ENCODE measurements around the gene GLB1L3. TPM values are rescaled to one million over a fixed set of nuclear protein-coding genes. Genes with fewer than 3 reads are reported as not detected.

The GLB1L3 gene
- polyA plus RNA-seq, 1 donor (not counting 4 experiments of a cell fraction or from before 2014, with no cell fraction given): 3.0 TPM

DNA sequence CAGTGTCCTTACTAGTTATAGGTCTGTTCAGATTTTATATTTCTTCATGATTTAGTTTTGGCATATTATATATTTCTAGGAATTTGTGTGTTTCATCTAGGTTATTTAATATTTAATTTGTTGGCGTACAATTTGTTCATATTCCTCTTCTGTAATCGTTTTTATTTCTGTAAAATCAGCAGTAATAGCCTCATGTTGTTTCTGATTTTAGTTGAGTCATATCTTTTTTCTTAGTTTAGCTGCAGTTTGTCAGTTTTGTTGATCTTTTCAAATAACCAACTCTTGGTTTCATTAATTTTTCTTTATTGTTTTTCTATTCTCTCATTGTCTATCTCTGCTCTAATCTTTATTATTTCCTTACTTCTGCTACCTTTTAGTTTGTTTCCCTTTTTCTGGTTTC, 75.9 kb downstream of the GLB1L3 start:
- TF ChIP-seq, protein P1, sequence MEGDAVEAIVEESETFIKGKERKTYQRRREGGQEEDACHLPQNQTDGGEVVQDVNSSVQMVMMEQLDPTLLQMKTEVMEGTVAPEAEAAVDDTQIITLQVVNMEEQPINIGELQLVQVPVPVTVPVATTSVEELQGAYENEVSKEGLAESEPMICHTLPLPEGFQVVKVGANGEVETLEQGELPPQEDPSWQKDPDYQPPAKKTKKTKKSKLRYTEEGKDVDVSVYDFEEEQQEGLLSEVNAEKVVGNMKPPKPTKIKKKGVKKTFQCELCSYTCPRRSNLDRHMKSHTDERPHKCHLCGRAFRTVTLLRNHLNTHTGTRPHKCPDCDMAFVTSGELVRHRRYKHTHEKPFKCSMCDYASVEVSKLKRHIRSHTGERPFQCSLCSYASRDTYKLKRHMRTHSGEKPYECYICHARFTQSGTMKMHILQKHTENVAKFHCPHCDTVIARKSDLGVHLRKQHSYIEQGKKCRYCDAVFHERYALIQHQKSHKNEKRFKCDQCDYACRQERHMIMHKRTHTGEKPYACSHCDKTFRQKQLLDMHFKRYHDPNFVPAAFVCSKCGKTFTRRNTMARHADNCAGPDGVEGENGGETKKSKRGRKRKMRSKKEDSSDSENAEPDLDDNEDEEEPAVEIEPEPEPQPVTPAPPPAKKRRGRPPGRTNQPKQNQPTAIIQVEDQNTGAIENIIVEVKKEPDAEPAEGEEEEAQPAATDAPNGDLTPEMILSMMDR (optimal IDR thresholded peaks at IDR 0.05 in 1 of 3, IDR thresholded peaks at IDR 0.05 in 1 of 3, conservative IDR thresholded peaks at IDR 0.05 in 1 of 3; ENCODE audit: extremely low read depth in 1 of 3, insufficient read depth in 2 of 3, low read length in 3 of 3): no peak
- TF ChIP-seq EZH2 (IDR thresholded peaks at IDR 0.05; ENCODE audit: low read length): no peak
- H4K20me1 ChIP-seq (ENCODE audit: control insufficient read depth, extremely low read depth, insufficient read depth, low read length): no peaks in the 10 kb centered on the region
- no peak for FAIRE-seq
- no peaks in the 10 kb centered on the region for H3K27me3 ChIP-seq (ENCODE audit: control insufficient read depth, extremely low read depth, insufficient read depth, low read length)
- H3K79me2 ChIP-seq (ENCODE audit: control insufficient read depth, insufficient read depth, low read length): no peaks in the 10 kb centered on the region
- no peak for DNase-seq (ENCODE audit: low read depth, low spot score)
- H2AFZ ChIP-seq (ENCODE audit: control insufficient read depth, low read length): no peak overlapping the region
- no peak overlapping the region for H3K9ac ChIP-seq (ENCODE audit: control insufficient read depth, extremely low read depth, insufficient read depth, low read length)
- no peaks in the 10 kb centered on the region for H3K9me3 ChIP-seq (ENCODE audit: control insufficient read depth, low read depth, low read length)
- H3K9me1 ChIP-seq (ENCODE audit: control insufficient read depth, extremely low read depth, insufficient read depth, low read length): no peaks in the 10 kb centered on the region
- no peak overlapping the region for H3K4me2 ChIP-seq (ENCODE audit: control insufficient read depth, extremely low read depth, insufficient read depth, low read depth, low read length)
- H3K27ac ChIP-seq (ENCODE audit: control insufficient read depth, insufficient read depth, low read length): no peak overlapping the region
- no peak overlapping the region for H3K4me3 ChIP-seq (ENCODE audit: control insufficient read depth in 2 of 3, extremely low read depth in 1 of 3, insufficient read depth in 2 of 3, low read depth in 1 of 3, low read length in 3 of 3)
- no peaks in the 10 kb centered on the region for H3K4me1 ChIP-seq (ENCODE audit: control insufficient read depth, extremely low read depth, insufficient read depth, low read length)
- dilution Hi-C loops (cut with MboI; ENCODE audit: extremely low pct_ligation_motif_present, low sequenced_read_pairs): no loop called here
- H3K36me3 ChIP-seq (ENCODE audit: control insufficient read depth in 2 of 2, extremely low read depth in 1 of 2, insufficient read depth in 2 of 2, low read length in 2 of 2): no peaks in the 10 kb centered on the region

DNA sequence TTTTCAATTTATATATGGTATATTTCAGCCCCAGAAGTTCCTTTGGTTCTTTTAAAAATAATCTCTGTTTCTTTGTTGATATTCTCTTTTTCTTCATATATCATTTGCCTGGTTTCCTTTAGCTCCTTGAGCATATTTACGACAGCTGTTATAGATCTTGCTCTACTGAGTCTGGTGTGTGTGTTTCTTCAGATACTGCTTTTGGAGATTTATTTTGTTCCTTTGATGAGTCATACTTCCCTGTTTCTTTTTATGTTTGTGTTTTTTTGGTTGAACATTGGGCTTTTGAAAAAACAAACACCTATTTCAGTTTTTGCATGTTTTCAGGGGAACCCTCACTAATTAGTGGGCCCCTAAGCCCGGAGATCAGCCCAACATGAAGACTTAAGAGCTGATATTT, 79.0 kb downstream of the GLB1L3 start:
- H3K9me1 ChIP-seq (ENCODE audit: control insufficient read depth, extremely low read depth, insufficient read depth, low read length): no peaks in the 10 kb centered on the region

More for the DNA sequence above, 79.0 kb downstream of the GLB1L3 start:
- DNase-seq (ENCODE audit: low read depth, low spot score): no peak
- Histone ChIP-seq H3K27ac (ENCODE audit: control insufficient read depth, insufficient read depth, low read length) (no peak overlapping the region), H3K27me3 (ENCODE audit: control insufficient read depth, extremely low read depth, insufficient read depth, low read length) (no peaks in the 10 kb centered on the region), H3K79me2 (ENCODE audit: control insufficient read depth, insufficient read depth, low read length) (no peaks in the 10 kb centered on the region), H3K9ac (ENCODE audit: control insufficient read depth, extremely low read depth, insufficient read depth, low read length) (no peak overlapping the region), H4K20me1 (ENCODE audit: control insufficient read depth, extremely low read depth, insufficient read depth, low read length) (no peaks in the 10 kb centered on the region), H3K9me3 (ENCODE audit: control insufficient read depth, low read depth, low read length) (no peaks in the 10 kb centered on the region), H3K4me1 (ENCODE audit: control insufficient read depth, extremely low read depth, insufficient read depth, low read length) (no peaks in the 10 kb centered on the region), H3K4me2 (ENCODE audit: control insufficient read depth, extremely low read depth, insufficient read depth, low read depth, low read length) (no peak overlapping the region), H2AFZ (ENCODE audit: control insufficient read depth, low read length) (no peak overlapping the region), H3K36me3 (ENCODE audit: control insufficient read depth in 2 of 2, extremely low read depth in 1 of 2, insufficient read depth in 2 of 2, low read length in 2 of 2) (no peaks in the 10 kb centered on the region), H3K4me3 (ENCODE audit: control insufficient read depth in 2 of 3, extremely low read depth in 1 of 3, insufficient read depth in 2 of 3, low read depth in 1 of 3, low read length in 3 of 3) (no peak overlapping the region)
- FAIRE-seq: no peak
- TF ChIP-seq EZH2 (IDR thresholded peaks at IDR 0.05; ENCODE audit: low read length): no peak
- TF ChIP-seq, protein P1 (optimal IDR thresholded peaks at IDR 0.05 in 1 of 3, IDR thresholded peaks at IDR 0.05 in 1 of 3, conservative IDR thresholded peaks at IDR 0.05 in 1 of 3; ENCODE audit: extremely low read depth in 1 of 3, insufficient read depth in 2 of 3, low read length in 3 of 3): no peak
- dilution Hi-C loops (cut with MboI; ENCODE audit: extremely low pct_ligation_motif_present, low sequenced_read_pairs): no loop called here

All from keratinocyte (primary cell).